Measurements from ENCODE around the gene CDK15. TPM values are rescaled to one million over a fixed set of nuclear protein-coding genes. Genes with fewer than 3 reads are reported as not detected.
"Not testable (repeated sequence)": the region's sequence is repeated elsewhere in the genome, so short reads cannot be mapped to it uniquely, and the experiment has no call there.

Gene CDK15
- total and polyA plus RNA-seq, 5 donors from 2014 or later: not detected

DNA sequence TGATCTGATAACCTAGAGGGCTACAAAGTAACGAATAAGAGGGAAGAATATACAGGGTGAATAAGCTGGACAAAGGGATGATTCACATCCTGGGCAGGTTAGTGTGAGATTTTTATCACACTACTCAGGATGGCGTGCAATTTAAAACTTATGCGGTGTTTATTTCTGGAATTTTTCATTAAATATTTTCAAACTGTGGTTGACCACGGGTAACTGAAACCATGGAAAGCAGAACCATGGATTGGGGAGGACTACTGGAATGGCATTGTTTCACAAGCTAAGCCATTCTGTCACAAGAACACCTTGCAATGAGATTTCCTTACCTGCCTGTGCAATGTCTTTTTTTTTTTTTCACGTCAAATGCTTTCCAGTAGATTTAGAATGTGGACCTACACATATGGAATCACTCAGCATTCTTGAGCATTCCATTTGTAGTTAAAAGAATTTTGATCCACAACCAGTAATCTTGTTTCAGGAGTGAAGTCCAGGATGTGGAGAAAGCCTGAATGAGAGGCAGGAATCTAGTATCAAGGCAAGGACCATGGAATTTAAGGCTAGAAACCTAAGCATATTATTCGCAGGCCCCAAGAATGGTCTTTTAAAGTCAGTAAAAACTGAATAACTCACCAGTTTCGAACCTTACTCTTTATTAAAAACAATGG, 8.0 kb upstream of the CDK15 start:
- peak overlapping the region in 1 of 3 donors; percentile 47 for H3K27ac Mint-ChIP-seq
- Histone ChIP-seq H3K27ac (ENCODE audit: insufficient read depth, low read length, poor library complexity, severe bottlenecking) (no peak overlapping the region), H3K4me1 (ENCODE audit: control insufficient read depth, insufficient read depth, low read length, poor library complexity, severe bottlenecking) (no peaks in the 10 kb centered on the region), H3K9me3 (ENCODE audit: control insufficient read depth in 2 of 2, low read length in 2 of 2) (no peaks in the 10 kb centered on the region), H3K4me3 (ENCODE audit: low read depth, low read length) (no peak overlapping the region), H3K27me3 (ENCODE audit: control insufficient read depth, insufficient read depth, low read length) (peaks cover 11% of the 10 kb centered on the region), H3K36me3 (ENCODE audit: control insufficient read depth, insufficient read depth, low read length) (no peaks in the 10 kb centered on the region)
- no peak overlapping the region for H3K4me3 Mint-ChIP-seq
- DNase-seq (no peak), ATAC-seq (ENCODE audit: low read depth in 2 of 2) (no peak)
- H3K27me3 Mint-ChIP-seq: peaks cover 39% of the 10 kb centered on the region
- H3K4me1 Mint-ChIP-seq: no peaks in the 10 kb centered on the region
- H3K36me3 Mint-ChIP-seq: no peaks in the 10 kb centered on the region
- H3K9me3 Mint-ChIP-seq: no peaks in the 10 kb centered on the region

DNA sequence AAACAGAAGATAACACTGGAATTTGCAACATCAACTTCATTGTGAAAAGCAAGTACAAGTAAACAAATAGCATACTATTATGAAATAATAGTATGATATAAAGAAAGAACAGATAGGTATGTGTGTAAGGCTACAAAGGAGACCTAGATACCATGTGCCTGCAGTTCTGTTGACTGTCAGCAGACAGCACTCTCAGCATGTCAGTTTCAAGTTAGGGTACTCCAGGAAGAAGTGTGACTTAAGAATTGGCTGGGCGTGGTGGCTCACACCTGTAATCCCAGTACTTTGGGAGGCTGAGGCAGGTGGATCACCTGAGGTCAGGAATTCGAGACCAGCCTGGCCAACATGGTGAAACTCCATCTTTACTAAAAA, 7.4 kb upstream of the CDK15 start:
- H3K27me3 Mint-ChIP-seq: peaks cover 40% of the 10 kb centered on the region
- not testable (repeated sequence) for H3K36me3 Mint-ChIP-seq; H3K9me3 ChIP-seq (ENCODE audit: control insufficient read depth in 2 of 2, low read length in 2 of 2); H3K27ac Mint-ChIP-seq; H3K27ac ChIP-seq (ENCODE audit: insufficient read depth, low read length, poor library complexity, severe bottlenecking); H3K4me1 ChIP-seq (ENCODE audit: control insufficient read depth, insufficient read depth, low read length, poor library complexity, severe bottlenecking); ATAC-seq (ENCODE audit: low read depth in 2 of 2); H3K36me3 ChIP-seq (ENCODE audit: control insufficient read depth, insufficient read depth, low read length); H3K4me3 ChIP-seq (ENCODE audit: low read depth, low read length); H3K9me3 Mint-ChIP-seq; H3K4me3 Mint-ChIP-seq; H3K4me1 Mint-ChIP-seq
- peaks cover 14% of the 10 kb centered on the region for H3K27me3 ChIP-seq (ENCODE audit: control insufficient read depth, insufficient read depth, low read length)
- DNase-seq: peak in 1 of 3 donors; percentile 8

DNA sequence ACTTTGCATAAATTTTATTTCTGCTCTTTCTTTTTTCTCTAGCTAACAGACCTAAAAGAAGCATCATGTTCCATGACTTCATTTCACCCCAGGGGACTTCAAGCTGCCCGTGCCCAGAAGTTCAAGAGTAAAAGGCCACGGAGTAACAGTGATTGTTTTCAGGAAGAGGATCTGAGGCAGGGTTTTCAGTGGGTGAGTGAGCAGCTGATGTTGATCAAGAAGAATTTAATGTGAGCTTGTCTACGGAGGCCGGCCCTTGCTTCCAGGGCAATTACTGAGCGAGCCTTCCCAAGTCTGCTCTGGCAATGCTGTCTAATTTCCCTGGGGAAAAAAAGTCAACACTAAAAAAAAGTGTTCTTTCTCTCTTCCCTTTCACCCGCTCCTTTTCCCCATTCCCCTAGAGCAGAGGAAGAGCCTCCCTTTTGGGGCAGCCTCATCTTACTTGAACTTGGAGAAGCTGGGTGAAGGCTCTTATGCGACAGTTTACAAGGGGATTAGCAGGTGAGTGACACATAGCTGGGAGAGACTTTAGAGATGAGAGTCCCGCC, 1.2 kb downstream of the CDK15 start:
- H3K4me3 ChIP-seq (ENCODE audit: low read depth, low read length): no peak overlapping the region
- H3K27ac ChIP-seq (ENCODE audit: insufficient read depth, low read length, poor library complexity, severe bottlenecking): no peak overlapping the region
- peaks cover 34% of the 10 kb centered on the region for H3K27me3 Mint-ChIP-seq
- H3K9me3 Mint-ChIP-seq: peaks cover 0 to 1% (median 0%) of the 10 kb centered on the region in 7 donors
- H3K36me3 ChIP-seq (ENCODE audit: control insufficient read depth, insufficient read depth, low read length): no peaks in the 10 kb centered on the region
- no peak overlapping the region for H3K4me3 Mint-ChIP-seq
- H3K9me3 ChIP-seq (ENCODE audit: control insufficient read depth in 2 of 2, low read length in 2 of 2): no peaks in the 10 kb centered on the region
- no peaks in the 10 kb centered on the region for H3K36me3 Mint-ChIP-seq
- ATAC-seq (ENCODE audit: low read depth in 2 of 2): no peak
- DNase-seq: no peak
- H3K4me1 ChIP-seq (ENCODE audit: control insufficient read depth, insufficient read depth, low read length, poor library complexity, severe bottlenecking): no peaks in the 10 kb centered on the region
- no peaks in the 10 kb centered on the region for H3K4me1 Mint-ChIP-seq
- no peak overlapping the region for H3K27ac Mint-ChIP-seq
- H3K27me3 ChIP-seq (ENCODE audit: control insufficient read depth, insufficient read depth, low read length): peaks cover 6% of the 10 kb centered on the region

GRCh38 chr2:201808027-201808426, 1.7 kb downstream of the CDK15 start:
- Mint-ChIP-seq H3K36me3 (no peaks in the 10 kb centered on the region), H3K27ac (no peak overlapping the region), H3K27me3 (peaks cover 29% of the 10 kb centered on the region), H3K4me3 (no peak overlapping the region), H3K9me3 (peaks cover 0 to 1% (median 0%) of the 10 kb centered on the region in 7 donors), H3K4me1 (no peaks in the 10 kb centered on the region)
- peaks cover 5% of the 10 kb centered on the region for H3K27me3 ChIP-seq (ENCODE audit: control insufficient read depth, insufficient read depth, low read length)
- H3K4me3 ChIP-seq (ENCODE audit: low read depth, low read length): no peak overlapping the region
- no peaks in the 10 kb centered on the region for H3K36me3 ChIP-seq (ENCODE audit: control insufficient read depth, insufficient read depth, low read length)
- H3K27ac ChIP-seq (ENCODE audit: insufficient read depth, low read length, poor library complexity, severe bottlenecking): no peak overlapping the region
- ATAC-seq (ENCODE audit: low read depth in 2 of 2) (no peak), DNase-seq (no peak)
- H3K9me3 ChIP-seq (ENCODE audit: control insufficient read depth in 2 of 2, low read length in 2 of 2): no peaks in the 10 kb centered on the region
- H3K4me1 ChIP-seq (ENCODE audit: control insufficient read depth, insufficient read depth, low read length, poor library complexity, severe bottlenecking): no peaks in the 10 kb centered on the region

GRCh38 chr2:201809633-201810032, 3.3 kb downstream of the CDK15 start:
- Histone ChIP-seq H3K27me3 (ENCODE audit: control insufficient read depth, insufficient read depth, low read length) (peaks cover 4% of the 10 kb centered on the region), H3K4me1 (ENCODE audit: control insufficient read depth, insufficient read depth, low read length, poor library complexity, severe bottlenecking) (no peaks in the 10 kb centered on the region), H3K9me3 (ENCODE audit: control insufficient read depth in 2 of 2, low read length in 2 of 2) (no peaks in the 10 kb centered on the region), H3K4me3 (ENCODE audit: low read depth, low read length) (no peak overlapping the region), H3K27ac (ENCODE audit: insufficient read depth, low read length, poor library complexity, severe bottlenecking) (no peak overlapping the region), H3K36me3 (ENCODE audit: control insufficient read depth, insufficient read depth, low read length) (no peaks in the 10 kb centered on the region)
- H3K4me3 Mint-ChIP-seq: no peak overlapping the region
- H3K36me3 Mint-ChIP-seq: no peaks in the 10 kb centered on the region
- H3K27me3 Mint-ChIP-seq: peaks cover 30% of the 10 kb centered on the region
- ATAC-seq (ENCODE audit: low read depth in 2 of 2) (no peak), DNase-seq (no peak)
- H3K27ac Mint-ChIP-seq: no peak overlapping the region
- H3K4me1 Mint-ChIP-seq: no peaks in the 10 kb centered on the region
- peaks cover 0 to 1% (median 0%) of the 10 kb centered on the region in 7 donors for H3K9me3 Mint-ChIP-seq

DNA sequence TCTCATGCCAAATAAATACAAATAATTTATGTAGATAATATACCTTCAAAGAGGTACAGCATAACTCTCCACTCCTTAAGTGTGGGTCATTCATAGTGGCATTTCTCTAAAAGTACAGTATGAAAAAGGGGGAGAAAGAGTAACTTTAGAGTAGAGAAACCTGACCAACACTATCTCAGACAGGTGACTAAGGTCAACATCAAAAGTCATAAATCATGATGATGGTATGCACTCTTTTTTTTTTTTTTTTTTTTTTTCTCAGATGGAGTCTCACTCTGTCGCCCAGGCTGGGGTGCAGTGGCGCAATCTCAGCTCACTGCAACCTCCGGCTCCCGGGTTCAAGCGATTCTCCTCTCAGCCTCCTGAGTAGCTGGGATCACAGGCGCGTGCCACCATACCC, 4.3 kb downstream of the CDK15 start:
- H3K4me1 ChIP-seq (ENCODE audit: control insufficient read depth, insufficient read depth, low read length, poor library complexity, severe bottlenecking); H3K36me3 ChIP-seq (ENCODE audit: control insufficient read depth, insufficient read depth, low read length); H3K4me3 ChIP-seq (ENCODE audit: low read depth, low read length); H3K27me3 ChIP-seq (ENCODE audit: control insufficient read depth, insufficient read depth, low read length); H3K27ac ChIP-seq (ENCODE audit: insufficient read depth, low read length, poor library complexity, severe bottlenecking); H3K4me1 Mint-ChIP-seq; H3K36me3 Mint-ChIP-seq; H3K4me3 Mint-ChIP-seq; H3K27ac Mint-ChIP-seq; DNase-seq; H3K9me3 ChIP-seq (ENCODE audit: control insufficient read depth in 2 of 2, low read length in 2 of 2); ATAC-seq (ENCODE audit: low read depth in 2 of 2); H3K9me3 Mint-ChIP-seq: not testable (repeated sequence)
- peaks cover 28% of the 10 kb centered on the region for H3K27me3 Mint-ChIP-seq

DNA sequence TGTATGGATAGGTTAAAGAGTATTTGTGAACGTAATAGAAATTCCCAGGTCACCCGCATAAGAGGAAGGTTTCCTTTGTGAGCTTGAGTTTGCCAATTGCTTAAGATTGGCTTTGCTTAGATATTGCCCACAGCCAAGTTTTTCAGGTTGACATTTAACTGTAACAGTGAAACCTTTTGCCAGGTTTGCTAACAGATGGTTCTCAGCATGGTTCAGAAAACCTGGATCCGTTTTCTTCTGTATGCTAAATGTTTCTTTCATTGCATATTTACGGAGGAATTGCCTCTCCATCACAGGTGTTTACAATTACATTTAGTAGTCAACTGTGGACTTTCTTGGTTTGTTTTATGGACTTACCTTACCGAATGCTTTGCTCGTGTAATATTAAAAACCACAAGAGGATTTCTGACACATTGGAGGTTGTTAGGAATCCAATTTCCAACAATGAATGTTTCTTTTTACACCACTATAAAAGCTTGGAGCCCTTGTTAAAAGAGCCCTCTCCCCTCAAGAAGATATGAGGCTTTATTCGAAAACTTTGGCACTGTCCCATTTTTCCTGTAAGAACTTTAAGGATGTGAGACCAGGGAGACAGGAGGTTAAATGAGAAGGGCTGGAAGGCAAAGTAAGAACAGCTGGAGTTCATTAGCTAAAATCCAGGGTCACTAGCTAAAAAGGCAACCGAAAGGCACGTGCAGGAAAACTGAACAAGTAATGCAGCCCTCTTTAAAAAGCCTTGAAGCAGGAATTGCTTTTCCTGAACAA, 7.8 kb downstream of the CDK15 start:
- Mint-ChIP-seq H3K27ac (no peak overlapping the region), H3K36me3 (no peaks in the 10 kb centered on the region), H3K4me3 (no peak overlapping the region), H3K27me3 (peaks cover 9% of the 10 kb centered on the region), H3K9me3 (no peaks in the 10 kb centered on the region), H3K4me1 (no peaks in the 10 kb centered on the region)
- H3K27me3 ChIP-seq (ENCODE audit: control insufficient read depth, insufficient read depth, low read length): peaks cover 4% of the 10 kb centered on the region
- DNase-seq: no peak
- no peaks in the 10 kb centered on the region for H3K36me3 ChIP-seq (ENCODE audit: control insufficient read depth, insufficient read depth, low read length)
- ATAC-seq (ENCODE audit: low read depth in 2 of 2): no peak
- H3K4me1 ChIP-seq (ENCODE audit: control insufficient read depth, insufficient read depth, low read length, poor library complexity, severe bottlenecking): no peaks in the 10 kb centered on the region
- no peak overlapping the region for H3K27ac ChIP-seq (ENCODE audit: insufficient read depth, low read length, poor library complexity, severe bottlenecking)
- H3K4me3 ChIP-seq (ENCODE audit: low read depth, low read length): no peak overlapping the region
- H3K9me3 ChIP-seq (ENCODE audit: control insufficient read depth in 2 of 2, low read length in 2 of 2): no peaks in the 10 kb centered on the region
